T-helper 17 cell (primary cell): ENCODE data around the gene INTS6. TPM values are rescaled to one million over a fixed set of nuclear protein-coding genes. Genes with fewer than 3 reads are reported as not detected.
A peak's percentile ranks its signal among the peaks of the same experiment; 100 is the strongest.

Source experiments
- ATAC-seq: fragments of 150-1000 bp; cut with Tn5 transposase; 2 replicates; pipeline ENCODE4 v1.10.0; 2021; ENCODE audit warnings: mild to moderate bottlenecking, moderate library complexity
- DNase-seq, 3 donors: peaks; one replicate each; pipeline versions ENCODE4 v3.0.0 to v3.0.0-alpha.2; 2020 to 2021
- H3K9me3 ChIP-seq: one replicate; pipeline ENCODE4 v1.7.0; 2013; ENCODE audit warnings: low read length, mild to moderate bottlenecking; ENCODE audit not compliant: control insufficient read depth, poor library complexity, severe bottlenecking
- H3K27ac Mint-ChIP-seq: one replicate; pipeline ENCODE4 v1.8.0; 2022; ENCODE audit warnings: mild to moderate bottlenecking, moderate library complexity, mixed read lengths
- H3K27me3 Mint-ChIP-seq: one replicate; pipeline ENCODE4 v1.8.0; 2022; ENCODE audit warnings: mixed read lengths
- H3K36me3 Mint-ChIP-seq: one replicate; pipeline ENCODE4 v1.8.0; 2022; ENCODE audit warnings: low read depth, mixed read lengths
- H3K4me1 Mint-ChIP-seq: one replicate; pipeline ENCODE4 v1.8.0; 2022; ENCODE audit warnings: mild to moderate bottlenecking, mixed read lengths
- H3K4me3 Mint-ChIP-seq: one replicate; pipeline ENCODE4 v1.8.0; 2022; ENCODE audit warnings: mild to moderate bottlenecking, moderate library complexity, mixed read lengths
- total RNA-seq, 4 donors: library from RNA in 2 of 4; stranded (reverse) in 2 of 4; gene quantifications; one replicate each; pipeline ENCODE4 v1.2.3 and lab custom pipeline; 2022 to 2026

The INTS6 gene
- total RNA-seq = 100 to 1,000 TPM in 1 of 2 donors, 10 to 100 TPM in 1; 92.5 to 100 TPM
- total RNA-seq (lab: John Stamatoyannopoulos, UW) = 168 to 243 reads per million in 2 donors

- Mint-ChIP-seq H3K27me3 (no peaks in the 10 kb centered on the region), H3K4me3 (peak within 1 kb of the TSS; percentile 82), H3K36me3 (peaks cover 10% of the 10 kb centered on the region), H3K27ac (peak within 1 kb of the TSS; percentile 87), H3K4me1 (peaks cover 39% of the 10 kb centered on the region)
- ATAC-seq (peak; percentile 87), DNase-seq (peak; percentile 98)
- H3K9me3 ChIP-seq = no peaks in the 10 kb centered on the region
Observed at GRCh38 chr13:51452361-51453206, at the start of gene INTS6. INTS6 (minus strand) TSS chr13:51453036; CDS start chr13:51452525, 511 bp downstream.

- DNase-seq (no peak), ATAC-seq (no peak)
- Mint-ChIP-seq H3K36me3 (no peaks in the 10 kb centered on the region), H3K4me3 (no peak overlapping the region), H3K27ac (no peak overlapping the region), H3K27me3 (no peaks in the 10 kb centered on the region), H3K4me1 (peaks cover 11% of the 10 kb centered on the region)
- no peaks in the 10 kb centered on the region for H3K9me3 ChIP-seq
Observed at GRCh38 chr13:51502153-51502651, 49.4 kb upstream of the INTS6 start.

- no peaks in the 10 kb centered on the region for H3K9me3 ChIP-seq
- H3K27ac Mint-ChIP-seq = no peak overlapping the region
- H3K36me3 Mint-ChIP-seq = no peaks in the 10 kb centered on the region
- peaks cover 11% of the 10 kb centered on the region for H3K4me1 Mint-ChIP-seq
- ATAC-seq = no peak
- no peaks in the 10 kb centered on the region for H3K27me3 Mint-ChIP-seq
- no peak for DNase-seq
- no peak overlapping the region for H3K4me3 Mint-ChIP-seq
Observed at GRCh38 chr13:51501592-51502152, 48.8 kb upstream of the INTS6 start.

- Mint-ChIP-seq H3K4me1 (peaks cover 11% of the 10 kb centered on the region), H3K4me3 (no peak overlapping the region), H3K27me3 (no peaks in the 10 kb centered on the region), H3K27ac (no peak overlapping the region), H3K36me3 (no peaks in the 10 kb centered on the region)
- DNase-seq = no peak
- no peaks in the 10 kb centered on the region for H3K9me3 ChIP-seq
- ATAC-seq = no peak
Observed at GRCh38 chr13:51501096-51501495, 48.3 kb upstream of the INTS6 start.

- Mint-ChIP-seq H3K27me3 (no peaks in the 10 kb centered on the region), H3K36me3 (no peaks in the 10 kb centered on the region), H3K4me3 (no peak overlapping the region), H3K27ac (no peak overlapping the region), H3K4me1 (peaks cover 11% of the 10 kb centered on the region)
- ATAC-seq (no peak), DNase-seq (no peak)
- no peaks in the 10 kb centered on the region for H3K9me3 ChIP-seq
Observed at GRCh38 chr13:51500687-51501086, 47.9 kb upstream of the INTS6 start.

GRCh38 chr13:51499841-51500240 lies 47.0 kb upstream of the INTS6 start:
- H3K4me1 Mint-ChIP-seq = peaks cover 11% of the 10 kb centered on the region

GRCh38 chr13:51495316-51495715 lies 42.5 kb upstream of the INTS6 start:
- H3K4me3 Mint-ChIP-seq = no peak overlapping the region

More at GRCh38 chr13:51499841-51500240, 47.0 kb upstream of the INTS6 start:
- Mint-ChIP-seq H3K27ac (no peak overlapping the region), H3K36me3 (no peaks in the 10 kb centered on the region), H3K4me3 (no peak overlapping the region), H3K27me3 (no peaks in the 10 kb centered on the region)
- DNase-seq (no peak), ATAC-seq (no peak)
- H3K9me3 ChIP-seq = no peaks in the 10 kb centered on the region

GRCh38 chr13:51494156-51494555 lies 41.3 kb upstream of the INTS6 start:
- no peak for DNase-seq
- H3K27ac Mint-ChIP-seq = no peak overlapping the region
- H3K9me3 ChIP-seq = no peaks in the 10 kb centered on the region
- H3K4me3 Mint-ChIP-seq = no peak overlapping the region
- no peak for ATAC-seq
- no peaks in the 10 kb centered on the region for H3K4me1 Mint-ChIP-seq
- no peaks in the 10 kb centered on the region for H3K36me3 Mint-ChIP-seq
- no peaks in the 10 kb centered on the region for H3K27me3 Mint-ChIP-seq

More at GRCh38 chr13:51495316-51495715, 42.5 kb upstream of the INTS6 start:
- DNase-seq (no peak), ATAC-seq (no peak)
- Mint-ChIP-seq H3K4me1 (peaks cover under 1% of the 10 kb centered on the region), H3K27ac (no peak overlapping the region), H3K36me3 (no peaks in the 10 kb centered on the region), H3K27me3 (no peaks in the 10 kb centered on the region)
- H3K9me3 ChIP-seq = no peaks in the 10 kb centered on the region

GRCh38 chr13:51488212-51488611 lies 35.4 kb upstream of the INTS6 start:
- H3K27ac Mint-ChIP-seq = no peak overlapping the region
- no peaks in the 10 kb centered on the region for H3K36me3 Mint-ChIP-seq
- no peak overlapping the region for H3K4me3 Mint-ChIP-seq
- ATAC-seq (no peak), DNase-seq (no peak)
- no peaks in the 10 kb centered on the region for H3K27me3 Mint-ChIP-seq
- H3K9me3 ChIP-seq = no peaks in the 10 kb centered on the region
- H3K4me1 Mint-ChIP-seq = no peaks in the 10 kb centered on the region

GRCh38 chr13:51481656-51482055 lies 28.8 kb upstream of the INTS6 start:
- Mint-ChIP-seq H3K27ac (no peak overlapping the region), H3K4me1 (no peaks in the 10 kb centered on the region), H3K4me3 (no peak overlapping the region), H3K27me3 (no peaks in the 10 kb centered on the region), H3K36me3 (no peaks in the 10 kb centered on the region)
- DNase-seq = no peak
- ATAC-seq = no peak
- no peaks in the 10 kb centered on the region for H3K9me3 ChIP-seq

GRCh38 chr13:51479199-51479523 lies 26.3 kb upstream of the INTS6 start:
- H3K27ac Mint-ChIP-seq = no peak overlapping the region
- ATAC-seq (no peak), DNase-seq (no peak)
- H3K9me3 ChIP-seq = no peaks in the 10 kb centered on the region
- no peaks in the 10 kb centered on the region for H3K4me1 Mint-ChIP-seq
- H3K4me3 Mint-ChIP-seq = no peak overlapping the region
- no peaks in the 10 kb centered on the region for H3K36me3 Mint-ChIP-seq
- no peaks in the 10 kb centered on the region for H3K27me3 Mint-ChIP-seq

GRCh38 chr13:51478418-51479198 lies 25.8 kb upstream of the INTS6 start:
- Mint-ChIP-seq H3K4me1 (no peaks in the 10 kb centered on the region), H3K36me3 (no peaks in the 10 kb centered on the region), H3K27ac (no peak overlapping the region), H3K27me3 (no peaks in the 10 kb centered on the region), H3K4me3 (no peak overlapping the region)
- DNase-seq (no peak), ATAC-seq (no peak)
- no peaks in the 10 kb centered on the region for H3K9me3 ChIP-seq

GRCh38 chr13:51477653-51478324 lies 25.0 kb upstream of the INTS6 start:
- DNase-seq = no peak
- H3K27me3 Mint-ChIP-seq = no peaks in the 10 kb centered on the region
- no peaks in the 10 kb centered on the region for H3K4me1 Mint-ChIP-seq
- H3K9me3 ChIP-seq = no peaks in the 10 kb centered on the region
- ATAC-seq = no peak
- H3K4me3 Mint-ChIP-seq = no peak overlapping the region
- no peak overlapping the region for H3K27ac Mint-ChIP-seq
- H3K36me3 Mint-ChIP-seq = no peaks in the 10 kb centered on the region
